ENCODE measurements around the gene WLS.
A peak's percentile ranks its signal among the peaks of the same experiment; 100 is the strongest.

WLS gene

GRCh38 chr1:68115308-68115707 is 117.0 kb downstream of the WLS start:
- no peak for DNase-seq (ENCODE audit: low read depth)
- no peak overlapping the region for H3K4me3 ChIP-seq (ENCODE audit: low read depth, low read length)

- H3K4me3 ChIP-seq (ENCODE audit: low read depth, low read length): no peak overlapping the region
- no peak for DNase-seq (ENCODE audit: low read depth)
Measured at GRCh38 chr1:68113966-68114365, 118.4 kb downstream of the WLS start.

GRCh38 chr1:68112835-68113243 is 119.5 kb downstream of the WLS start:
- H3K4me3 ChIP-seq (ENCODE audit: low read depth, low read length): no peak overlapping the region
- DNase-seq (ENCODE audit: low read depth): peak; percentile 72

- H3K4me3 ChIP-seq (ENCODE audit: low read depth, low read length): no peak overlapping the region
Measured at GRCh38 chr1:68111519-68112436, 120.5 kb downstream of the WLS start.

GRCh38 chr1:68107771-68108170 is 124.6 kb downstream of the WLS start:
- no peak overlapping the region for H3K4me3 ChIP-seq (ENCODE audit: low read depth, low read length)
- no peak for DNase-seq (ENCODE audit: low read depth)

More at GRCh38 chr1:68111519-68112436, 120.5 kb downstream of the WLS start:
- DNase-seq (ENCODE audit: low read depth): peak; percentile 72

GRCh38 chr1:68103884-68104554 is 128.3 kb downstream of the WLS start:
- no peak overlapping the region for H3K4me3 ChIP-seq (ENCODE audit: low read depth, low read length)
- peak; percentile 76 for DNase-seq (ENCODE audit: low read depth)

GRCh38 chr1:68103011-68103545 is 129.2 kb downstream of the WLS start:
- no peak for DNase-seq (ENCODE audit: low read depth)
- H3K4me3 ChIP-seq (ENCODE audit: low read depth, low read length): no peak overlapping the region

- DNase-seq (ENCODE audit: low read depth): no peak
- no peak overlapping the region for H3K4me3 ChIP-seq (ENCODE audit: low read depth, low read length)
Measured at GRCh38 chr1:68101829-68102228, 130.5 kb downstream of the WLS start.

- no peak for DNase-seq (ENCODE audit: low read depth)
- H3K4me3 ChIP-seq (ENCODE audit: low read depth, low read length): no peak overlapping the region
Measured at GRCh38 chr1:68100571-68100970, 131.8 kb downstream of the WLS start.

GRCh38 chr1:68093737-68094136 is 138.6 kb downstream of the WLS start:
- H3K4me3 ChIP-seq (ENCODE audit: low read depth, low read length): no peak overlapping the region
- DNase-seq (ENCODE audit: low read depth): no peak

- DNase-seq (ENCODE audit: low read depth): no peak
- no peak overlapping the region for H3K4me3 ChIP-seq (ENCODE audit: low read depth, low read length)
Measured at GRCh38 chr1:68087184-68087583, 145.1 kb downstream of the WLS start.

- DNase-seq (ENCODE audit: low read depth): no peak
- no peak overlapping the region for H3K4me3 ChIP-seq (ENCODE audit: low read depth, low read length)
Measured at GRCh38 chr1:68085752-68086151, 146.6 kb downstream of the WLS start.

GRCh38 chr1:68083686-68084085 is 148.6 kb downstream of the WLS start:
- H3K4me3 ChIP-seq (ENCODE audit: low read depth, low read length): no peak overlapping the region
- DNase-seq (ENCODE audit: low read depth): no peak

GRCh38 chr1:68081775-68082283 is 150.5 kb downstream of the WLS start:
- no peak for DNase-seq (ENCODE audit: low read depth)

GRCh38 chr1:68078647-68079046 is 153.7 kb downstream of the WLS start:
- DNase-seq (ENCODE audit: low read depth): no peak
- no peak overlapping the region for H3K4me3 ChIP-seq (ENCODE audit: low read depth, low read length)

More at GRCh38 chr1:68081775-68082283, 150.5 kb downstream of the WLS start:
- H3K4me3 ChIP-seq (ENCODE audit: low read depth, low read length): no peak overlapping the region
